GM21825 (cell line): ENCODE data around the gene SIPA1L2.

Source experiments
- ATAC-seq: cut with Tn5 transposase; IDR thresholded peaks from one replicate; pipeline ENCODE4 v1.9.1; 2021; ENCODE audit warnings: mild to moderate bottlenecking, moderate library complexity; ENCODE audit not compliant: unreplicated experiment

Gene SIPA1L2

GRCh38 chr1:232630047-232630893 lies at the start of gene SIPA1L2:
Gene SIPA1L2 (minus strand): TSS chr1:232630133. CDS start chr1:232515339, 114,794 bp downstream.
- ATAC-seq, result peak; percentile 98

GRCh38 chr1:232678185-232678886 lies 48.4 kb upstream of the SIPA1L2 start:
- ATAC-seq, result no peak

- no peak for ATAC-seq
These were observed 46.4 kb upstream of the SIPA1L2 start for GRCh38 chr1:232676307-232676706.

GRCh38 chr1:232675898-232676297 lies 46.0 kb upstream of the SIPA1L2 start:
- ATAC-seq, result no peak

- ATAC-seq, result no peak
These were observed 45.3 kb upstream of the SIPA1L2 start for GRCh38 chr1:232675260-232675659.

GRCh38 chr1:232673256-232673655 lies 43.3 kb upstream of the SIPA1L2 start:
- no peak for ATAC-seq

GRCh38 chr1:232669981-232670747 lies 40.2 kb upstream of the SIPA1L2 start:
- ATAC-seq, result no peak

GRCh38 chr1:232667778-232668165 lies 37.8 kb upstream of the SIPA1L2 start:
- no peak for ATAC-seq

- no peak for ATAC-seq
These were observed 37.3 kb upstream of the SIPA1L2 start for GRCh38 chr1:232667094-232667777.

GRCh38 chr1:232664844-232665777 lies 35.2 kb upstream of the SIPA1L2 start:
- ATAC-seq, result no peak

- ATAC-seq, result no peak
These were observed 33.0 kb upstream of the SIPA1L2 start for GRCh38 chr1:232662910-232663309.

GRCh38 chr1:232658386-232658785 lies 28.5 kb upstream of the SIPA1L2 start:
- no peak for ATAC-seq

GRCh38 chr1:232657426-232658005 lies 27.6 kb upstream of the SIPA1L2 start:
- ATAC-seq, result no peak

- no peak for ATAC-seq
These were observed 25.8 kb upstream of the SIPA1L2 start for GRCh38 chr1:232655746-232656085.

- ATAC-seq, result no peak
These were observed 25.3 kb upstream of the SIPA1L2 start for GRCh38 chr1:232655028-232655745.

- no peak for ATAC-seq
These were observed 23.9 kb upstream of the SIPA1L2 start for GRCh38 chr1:232653789-232654188.

- no peak for ATAC-seq
These were observed 20.9 kb upstream of the SIPA1L2 start for GRCh38 chr1:232650845-232651244.

GRCh38 chr1:232650418-232650817 lies 20.5 kb upstream of the SIPA1L2 start:
- ATAC-seq, result no peak

GRCh38 chr1:232648316-232648715 lies 18.4 kb upstream of the SIPA1L2 start:
- ATAC-seq, result no peak
